Mesendoderm (in vitro differentiated cells): Measurements from ENCODE around the gene PLA2G4E.

Source experiments
- DNase-seq: peaks from one replicate; pipeline ENCODE4 v3.0.0; 2013
- H2AK5ac ChIP-seq: 2 replicates; pipeline ENCODE4 v1.6.1; 2013; ENCODE audit warnings: low read length, inconsistent platforms
- H2BK120ac ChIP-seq: 2 replicates; pipeline ENCODE4 v1.6.1; 2013; ENCODE audit warnings: low read depth, mild to moderate bottlenecking, low read length, moderate library complexity, mixed read lengths
- H2BK15ac ChIP-seq: replicated peaks from 2 replicates; pipeline ENCODE4 v1.6.1; 2013; ENCODE audit warnings: low read depth, mild to moderate bottlenecking, moderate library complexity
- H2BK5ac ChIP-seq: 2 replicates; pipeline ENCODE4 v1.6.1; 2013; ENCODE audit warnings: low read length, inconsistent platforms
- H3K18ac ChIP-seq: 2 replicates; pipeline ENCODE4 v1.6.1; 2013; ENCODE audit warnings: mild to moderate bottlenecking, low read length, mixed read lengths
- H3K23ac ChIP-seq: one replicate; pipeline ENCODE4 v1.6.1; 2013; ENCODE audit warnings: low read length
- H3K27ac ChIP-seq: 2 replicates; pipeline ENCODE4 v1.5.1; 2013; ENCODE audit warnings: low read depth, mild to moderate bottlenecking, inconsistent platforms, low read length, moderate library complexity
- H3K27me3 ChIP-seq: 2 replicates; pipeline ENCODE4 v1.6.1; 2013; ENCODE audit warnings: low read length, control low read depth, mild to moderate bottlenecking, inconsistent platforms; ENCODE audit not compliant: insufficient read depth, poor library complexity
- H3K36me3 ChIP-seq: 2 replicates; pipeline ENCODE4 v1.6.1; 2013; ENCODE audit warnings: low read length, inconsistent platforms; ENCODE audit not compliant: control insufficient read depth, insufficient read depth
- H3K4ac ChIP-seq: one replicate; pipeline ENCODE4 v1.6.1; 2013; ENCODE audit warnings: low read depth, mild to moderate bottlenecking, low read length, moderate library complexity
- H3K4me1 ChIP-seq: 2 replicates; pipeline ENCODE4 v1.6.1; 2013; ENCODE audit warnings: low read depth, low read length, inconsistent platforms; ENCODE audit not compliant: control insufficient read depth
- H3K4me2 ChIP-seq: 2 replicates; pipeline ENCODE4 v1.6.1; 2013; ENCODE audit warnings: low read length
- H3K4me3 ChIP-seq: 2 replicates; pipeline ENCODE4 v1.5.1; 2013; ENCODE audit warnings: mild to moderate bottlenecking, low read length
- H3K56ac ChIP-seq: one replicate; pipeline ENCODE4 v1.6.1; 2013; ENCODE audit warnings: low read length
- H3K79me1 ChIP-seq: 2 replicates; pipeline ENCODE4 v1.6.1; 2013; ENCODE audit warnings: low read length, inconsistent platforms
- H3K79me2 ChIP-seq: 2 replicates; pipeline ENCODE4 v1.6.1; 2013; ENCODE audit warnings: mild to moderate bottlenecking, low read length; ENCODE audit not compliant: control insufficient read depth, insufficient read depth
- H3K9ac ChIP-seq: 2 replicates; pipeline ENCODE4 v1.6.1; 2013; ENCODE audit warnings: low read length, inconsistent platforms
- H4K5ac ChIP-seq: one replicate; pipeline ENCODE4 v1.6.1; 2013; ENCODE audit warnings: low read length
- H4K8ac ChIP-seq: one replicate; pipeline ENCODE4 v1.6.1; 2013; ENCODE audit warnings: low read depth, mild to moderate bottlenecking, control low read depth, low read length, moderate library complexity
- WGBS: extraction: QIAGEN DNeasy Blood & Tissue Kit; methylation state at CpG from one replicate; pipeline ENCODE4 v1.1.7; 2013; ENCODE audit warnings: low lambda C conversion rate, missing lambda C conversion rate; ENCODE audit not compliant: insufficient coverage; ENCODE audit errors: extremely low coverage; 5-methylcytosine and 5-hydroxymethylcytosine counted together

The PLA2G4E gene

DNA sequence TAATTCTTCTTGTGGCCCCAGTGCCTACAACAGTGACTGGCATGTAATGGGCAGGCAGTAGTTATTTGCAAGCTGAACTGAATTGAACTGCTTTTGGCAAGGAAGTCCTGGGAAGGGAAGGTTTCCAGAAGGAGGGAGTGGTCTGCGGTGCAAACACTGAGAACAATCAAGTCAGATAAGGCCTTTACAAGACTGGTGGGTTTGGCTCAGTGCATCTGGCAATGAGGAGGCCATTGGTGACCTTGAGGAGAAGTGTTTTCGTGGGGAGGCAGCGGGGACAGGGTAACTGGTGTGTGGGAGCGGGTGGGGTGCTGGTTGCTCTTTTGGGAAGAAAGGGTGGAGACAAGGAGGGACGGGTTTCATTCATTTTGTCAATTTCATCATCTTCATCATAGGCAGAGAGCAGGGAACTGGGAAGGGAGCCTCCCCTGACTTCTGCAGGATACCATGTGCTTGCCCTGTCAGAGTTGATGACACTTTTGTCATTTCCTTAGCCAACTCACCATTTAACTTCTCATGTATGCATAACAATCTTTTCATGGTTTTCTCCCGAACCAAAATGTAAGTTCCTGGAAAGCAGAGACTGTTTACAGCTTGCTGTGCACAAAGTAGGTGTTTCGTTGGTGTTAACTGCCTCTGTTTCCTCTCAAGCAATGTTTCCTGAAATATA lies 40.1 kb downstream of the PLA2G4E start:
- H4K5ac ChIP-seq: no peak overlapping the region
- H3K56ac ChIP-seq: no peak overlapping the region
- no peaks in the 10 kb centered on the region for H3K79me2 ChIP-seq
- no peak overlapping the region for H2BK15ac ChIP-seq
- no CpG with 5 or more reads among the region's 7 CpGs for WGBS
- no peak overlapping the region for H2BK5ac ChIP-seq
- H4K8ac ChIP-seq: no peak overlapping the region
- H3K9ac ChIP-seq: no peak overlapping the region
- H3K4me3 ChIP-seq: no peak overlapping the region
- H3K36me3 ChIP-seq: no peaks in the 10 kb centered on the region
- H3K79me1 ChIP-seq: no peaks in the 10 kb centered on the region
- no peak overlapping the region for H3K23ac ChIP-seq
- no peak overlapping the region for H2BK120ac ChIP-seq
- peaks cover 2% of the 10 kb centered on the region for H3K4me1 ChIP-seq
- no peak overlapping the region for H2AK5ac ChIP-seq
- DNase-seq: no peak
- no peak overlapping the region for H3K4ac ChIP-seq
- no peak overlapping the region for H3K4me2 ChIP-seq
- no peaks in the 10 kb centered on the region for H3K27me3 ChIP-seq
- H3K18ac ChIP-seq: no peak overlapping the region
- no peak overlapping the region for H3K27ac ChIP-seq

DNA sequence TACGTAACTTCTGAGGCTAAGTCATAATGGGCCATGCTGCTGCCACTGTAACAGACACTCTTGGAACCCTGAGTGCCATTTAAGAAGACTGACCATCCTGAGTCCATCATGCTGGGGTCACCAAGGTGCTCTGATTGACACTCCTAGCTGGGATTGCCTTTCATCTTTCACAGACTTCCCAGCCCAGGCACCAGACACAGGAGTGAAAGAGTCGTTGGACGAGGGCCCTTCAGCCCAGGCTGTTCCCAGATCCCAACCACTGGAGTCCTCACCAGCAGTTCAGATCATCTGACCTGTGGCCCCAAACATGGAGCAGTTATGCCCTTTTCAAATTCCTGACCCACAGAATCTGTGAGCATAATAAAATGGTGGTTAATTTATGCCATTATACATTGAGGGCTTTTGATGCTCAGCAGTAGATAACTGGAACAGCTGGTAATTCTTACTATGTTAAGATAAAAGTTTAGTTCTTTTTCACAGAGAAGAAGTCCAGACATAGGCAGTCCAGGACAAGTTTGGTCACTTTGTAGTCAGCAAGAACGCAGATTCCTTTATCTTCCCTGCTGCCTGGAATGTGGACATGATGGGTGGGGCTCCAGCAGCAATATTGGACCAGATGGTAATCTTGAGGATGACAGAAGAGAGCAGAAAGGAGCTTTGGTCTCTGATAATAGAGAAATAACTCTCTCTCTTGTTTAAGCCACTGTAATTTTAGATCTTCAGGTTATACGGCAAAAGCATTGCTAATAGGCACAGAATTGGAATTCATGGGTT lies 41.2 kb downstream of the PLA2G4E start:
- no peaks in the 10 kb centered on the region for H3K79me1 ChIP-seq
- H2AK5ac ChIP-seq: no peak overlapping the region
- DNase-seq: no peak
- no peak overlapping the region for H3K4ac ChIP-seq
- H3K27me3 ChIP-seq: no peaks in the 10 kb centered on the region
- H3K23ac ChIP-seq: no peak overlapping the region
- WGBS: no CpG with 5 or more reads among the region's 5 CpGs
- H3K4me3 ChIP-seq: no peak overlapping the region
- peaks cover 2% of the 10 kb centered on the region for H3K4me1 ChIP-seq
- no peak overlapping the region for H2BK120ac ChIP-seq
- H3K56ac ChIP-seq: no peak overlapping the region
- H3K9ac ChIP-seq: no peak overlapping the region
- H3K27ac ChIP-seq: no peak overlapping the region
- no peak overlapping the region for H4K5ac ChIP-seq
- H2BK15ac ChIP-seq: no peak overlapping the region
- H3K18ac ChIP-seq: no peak overlapping the region
- H4K8ac ChIP-seq: no peak overlapping the region
- H3K4me2 ChIP-seq: no peak overlapping the region
- H2BK5ac ChIP-seq: no peak overlapping the region
- no peaks in the 10 kb centered on the region for H3K79me2 ChIP-seq
- H3K36me3 ChIP-seq: no peaks in the 10 kb centered on the region

DNA sequence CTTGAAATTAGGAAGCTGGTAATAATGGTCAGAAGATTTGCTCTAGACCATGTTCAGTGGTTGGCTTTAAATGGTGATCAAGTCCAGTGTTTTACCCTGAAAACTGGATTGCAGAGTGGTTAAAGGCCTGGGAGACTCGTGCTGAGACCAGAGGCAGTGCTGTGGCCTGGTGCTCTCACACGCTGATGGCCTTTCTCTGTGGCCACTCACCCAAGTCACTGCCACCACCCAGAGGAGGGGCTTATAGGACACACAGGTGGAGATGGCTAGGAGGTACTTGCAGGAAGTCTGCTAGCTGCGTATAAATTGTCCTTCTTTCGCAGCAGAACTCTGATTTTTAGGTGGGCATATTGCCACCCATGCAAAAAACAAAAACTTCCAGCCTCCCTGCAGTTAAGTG lies 42.3 kb downstream of the PLA2G4E start:
- no peak overlapping the region for H3K18ac ChIP-seq
- no peak overlapping the region for H3K56ac ChIP-seq
- no CpG with 5 or more reads among the region's 4 CpGs for WGBS
- no peak overlapping the region for H4K5ac ChIP-seq
- H3K79me2 ChIP-seq: no peaks in the 10 kb centered on the region
- H4K8ac ChIP-seq: no peak overlapping the region
- H2BK5ac ChIP-seq: no peak overlapping the region
- no peak overlapping the region for H2BK15ac ChIP-seq
- no peak overlapping the region for H3K4me3 ChIP-seq
- H2BK120ac ChIP-seq: no peak overlapping the region
- no peak overlapping the region for H3K9ac ChIP-seq
- H3K27ac ChIP-seq: no peak overlapping the region
- no peak overlapping the region for H3K23ac ChIP-seq
- DNase-seq: no peak
- H3K4me2 ChIP-seq: no peak overlapping the region
- H3K36me3 ChIP-seq: no peaks in the 10 kb centered on the region
- H3K4ac ChIP-seq: no peak overlapping the region
- H2AK5ac ChIP-seq: no peak overlapping the region
- no peaks in the 10 kb centered on the region for H3K79me1 ChIP-seq
- H3K4me1 ChIP-seq: peaks cover 2% of the 10 kb centered on the region
- no peaks in the 10 kb centered on the region for H3K27me3 ChIP-seq

DNA sequence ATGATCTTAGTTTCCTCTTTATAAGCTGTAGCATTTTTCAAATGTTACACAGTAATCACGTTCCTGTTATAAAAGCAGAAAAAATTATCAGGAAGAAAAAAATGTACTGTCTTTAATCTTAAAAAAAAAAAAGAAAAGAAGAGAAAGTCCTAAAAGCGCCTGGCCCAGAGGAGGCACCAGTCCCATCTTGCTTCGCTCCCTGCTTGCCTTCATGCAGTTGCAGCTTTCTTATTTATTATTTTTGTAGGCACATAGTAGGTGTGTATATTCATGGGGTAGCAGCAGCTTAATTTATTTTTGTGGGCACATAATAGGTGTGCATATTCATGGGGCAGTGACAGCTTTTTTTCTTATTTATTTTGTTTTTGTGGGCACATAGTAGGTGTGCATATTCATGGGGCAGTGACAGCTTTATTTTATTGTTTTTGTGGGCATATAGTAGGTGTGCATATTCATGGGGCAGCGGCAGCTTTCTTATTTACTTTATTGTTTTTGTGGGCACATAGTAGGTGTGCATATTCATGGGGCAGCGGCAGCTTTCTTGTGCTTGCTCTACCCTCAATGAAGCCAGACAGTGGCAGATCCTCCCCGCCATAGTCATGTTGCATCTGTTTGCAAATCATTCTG lies 43.0 kb downstream of the PLA2G4E start:
- Histone ChIP-seq H3K36me3 (no peaks in the 10 kb centered on the region), H3K79me2 (no peaks in the 10 kb centered on the region), H4K5ac (no peak overlapping the region), H2BK5ac (no peak overlapping the region), H2AK5ac (no peak overlapping the region), H3K4ac (no peak overlapping the region), H2BK120ac (no peak overlapping the region), H3K79me1 (no peaks in the 10 kb centered on the region), H3K27me3 (no peaks in the 10 kb centered on the region), H3K23ac (no peak overlapping the region), H3K4me1 (peaks cover 2% of the 10 kb centered on the region), H3K4me3 (no peak overlapping the region), H3K18ac (no peak overlapping the region), H2BK15ac (no peak overlapping the region), H3K9ac (no peak overlapping the region), H3K27ac (no peak overlapping the region), H3K4me2 (no peak overlapping the region), H4K8ac (no peak overlapping the region), H3K56ac (no peak overlapping the region)
- DNase-seq: no peak
- no CpG with 5 or more reads among the region's 6 CpGs for WGBS

DNA sequence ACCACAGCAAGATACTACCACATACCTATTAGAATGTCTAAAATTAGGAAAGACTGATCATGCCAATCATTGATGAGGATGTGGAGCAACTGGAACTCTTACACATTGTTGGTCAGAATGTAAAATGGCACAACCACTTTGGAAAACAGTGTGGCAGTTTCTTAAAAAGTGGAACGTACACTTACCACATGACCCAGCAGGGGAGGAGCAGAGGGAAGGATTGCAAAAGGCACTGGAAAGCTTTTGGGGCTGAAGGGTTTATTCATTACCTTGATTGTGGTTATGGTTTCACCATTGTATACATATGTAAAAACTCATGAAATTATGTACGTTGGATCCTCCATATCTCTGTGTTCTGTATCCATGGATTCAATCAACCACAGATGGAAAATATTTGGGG lies 45.2 kb downstream of the PLA2G4E start:
- no peak overlapping the region for H3K4me2 ChIP-seq
- H3K79me1 ChIP-seq: no peaks in the 10 kb centered on the region
- no peak overlapping the region for H2AK5ac ChIP-seq
- no peaks in the 10 kb centered on the region for H3K27me3 ChIP-seq
- no peak overlapping the region for H4K5ac ChIP-seq
- no peak overlapping the region for H3K23ac ChIP-seq
- H3K9ac ChIP-seq: no peak overlapping the region
- no peak overlapping the region for H3K56ac ChIP-seq
- no peak overlapping the region for H2BK15ac ChIP-seq
- no peak overlapping the region for H3K27ac ChIP-seq
- H3K4me3 ChIP-seq: no peak overlapping the region
- peaks cover 2% of the 10 kb centered on the region for H3K4me1 ChIP-seq
- WGBS: no CpG with 5 or more reads among the region's 2 CpGs
- no peak overlapping the region for H2BK120ac ChIP-seq
- H3K36me3 ChIP-seq: no peaks in the 10 kb centered on the region
- H2BK5ac ChIP-seq: no peak overlapping the region
- no peak for DNase-seq
- H3K18ac ChIP-seq: no peak overlapping the region
- no peak overlapping the region for H4K8ac ChIP-seq
- peaks cover 11% of the 10 kb centered on the region for H3K79me2 ChIP-seq
- no peak overlapping the region for H3K4ac ChIP-seq
